ENCODE results near the gene ARRDC3.
"Not testable (repeated sequence)": the region's sequence is repeated elsewhere in the genome, so short reads cannot be mapped to it uniquely, and the experiment has no call there.

Gene ARRDC3

DNA sequence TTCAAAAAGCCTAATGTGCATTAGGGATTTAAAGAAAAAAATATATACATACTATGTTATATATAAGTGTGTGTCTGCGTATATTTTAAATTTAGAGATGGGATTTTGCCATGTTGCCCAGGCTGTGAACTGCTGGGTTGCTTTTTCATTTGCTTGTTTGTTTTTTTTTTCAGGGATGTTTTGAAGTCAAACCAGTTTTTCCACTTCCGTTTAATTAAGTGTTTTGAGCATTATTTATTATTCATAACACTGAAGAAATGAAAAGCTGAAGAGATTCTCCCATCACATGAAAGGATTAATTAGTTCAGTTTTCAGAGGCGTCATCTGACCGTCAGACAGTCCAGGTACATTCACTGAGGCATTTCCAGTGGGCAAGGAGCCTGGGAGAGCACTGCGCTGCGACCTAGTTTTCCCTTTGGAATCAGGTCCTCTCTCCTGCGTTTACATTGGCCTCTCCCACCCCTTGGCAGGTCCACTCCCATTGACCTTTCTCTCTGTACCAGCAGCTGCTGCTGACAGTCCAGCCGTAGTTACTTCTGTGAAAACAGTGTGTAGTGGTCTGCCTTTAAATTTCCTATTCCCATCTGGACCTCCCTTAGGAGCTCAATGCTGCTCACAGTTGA is 26.0 kb downstream of the ARRDC3 start:
- no peak for DNase-seq

DNA sequence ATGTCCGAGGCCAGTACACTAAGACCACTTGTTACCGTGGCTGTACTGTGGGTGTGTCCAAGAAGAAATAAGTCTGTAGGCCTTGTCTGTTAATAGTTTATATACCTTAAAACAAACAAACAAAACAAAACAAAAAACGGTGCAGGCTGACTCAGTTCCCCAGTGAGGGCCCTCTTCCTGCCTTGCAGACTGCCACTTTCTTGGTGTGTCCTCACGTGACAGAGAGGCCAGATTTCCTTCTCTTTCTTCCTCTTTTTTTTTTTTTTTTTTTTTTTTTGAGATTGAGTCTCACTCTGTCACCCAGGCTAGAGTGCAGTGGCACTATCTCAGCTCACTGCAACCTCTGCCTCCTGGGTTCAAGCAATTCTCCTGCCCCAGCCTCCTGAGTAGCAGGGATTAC is 28.2 kb downstream of the ARRDC3 start:
- peak; percentile 19 to 25 for DNase-seq

DNA sequence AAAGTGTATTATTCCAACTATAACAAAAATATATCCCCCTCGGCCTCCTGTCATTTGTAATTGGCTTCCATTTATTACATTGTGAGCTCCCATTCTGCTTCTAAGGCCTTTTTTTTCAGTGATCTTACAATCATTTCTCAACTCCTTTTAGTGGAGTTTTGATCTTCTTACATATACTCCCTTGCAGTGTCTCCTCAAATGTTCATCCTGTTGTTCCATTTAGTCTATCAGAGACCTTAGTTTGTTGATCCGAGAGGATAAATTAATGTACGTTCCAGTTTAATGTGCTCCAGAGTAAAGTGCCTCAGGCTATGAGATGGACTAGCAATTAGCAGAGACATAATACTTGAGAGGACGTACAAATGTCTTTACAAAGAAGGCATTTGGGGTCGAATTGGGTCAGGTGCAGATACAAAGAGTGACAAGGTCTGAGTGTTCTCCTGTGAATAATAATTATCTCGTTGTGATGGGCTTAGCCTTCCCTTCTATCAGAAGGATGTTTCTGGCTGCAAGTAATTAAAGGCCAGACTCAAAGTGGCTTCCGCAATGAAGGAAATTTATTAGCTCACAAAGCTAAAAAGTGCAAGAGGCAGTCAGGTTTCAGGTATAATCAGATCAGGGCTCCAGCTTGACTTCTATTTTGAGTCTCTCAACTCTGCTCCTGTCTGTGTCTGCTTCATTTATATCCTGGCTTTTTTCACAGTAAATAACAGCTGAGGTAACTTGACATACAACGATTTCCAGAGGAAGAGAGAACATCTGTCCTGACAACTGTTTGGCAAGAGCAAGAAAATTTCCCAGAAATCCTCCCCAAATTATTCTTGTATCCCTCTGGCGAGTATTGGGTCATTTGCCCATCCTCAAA is 30.1 kb downstream of the ARRDC3 start:
- DNase-seq: no peak

DNA sequence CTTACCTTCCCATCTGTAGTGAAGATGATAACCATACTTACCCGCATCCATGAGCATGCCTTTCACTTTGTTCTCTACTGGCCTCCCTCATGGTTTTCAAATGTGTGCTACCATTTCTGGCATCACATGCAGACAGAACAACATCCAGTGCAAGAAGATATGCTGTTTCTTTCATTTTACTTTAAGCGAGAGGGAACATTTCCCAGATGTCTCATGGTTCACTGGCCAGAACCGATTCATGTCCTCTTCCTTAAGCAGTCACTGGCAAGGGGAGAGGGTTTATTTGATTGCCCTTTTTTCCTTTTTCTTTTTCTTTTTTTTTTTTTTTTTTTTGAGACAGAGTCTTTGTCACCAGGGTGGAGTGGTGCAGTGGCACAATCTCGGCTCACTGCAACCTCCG is 37.7 kb downstream of the ARRDC3 start:
- no peak for DNase-seq

DNA sequence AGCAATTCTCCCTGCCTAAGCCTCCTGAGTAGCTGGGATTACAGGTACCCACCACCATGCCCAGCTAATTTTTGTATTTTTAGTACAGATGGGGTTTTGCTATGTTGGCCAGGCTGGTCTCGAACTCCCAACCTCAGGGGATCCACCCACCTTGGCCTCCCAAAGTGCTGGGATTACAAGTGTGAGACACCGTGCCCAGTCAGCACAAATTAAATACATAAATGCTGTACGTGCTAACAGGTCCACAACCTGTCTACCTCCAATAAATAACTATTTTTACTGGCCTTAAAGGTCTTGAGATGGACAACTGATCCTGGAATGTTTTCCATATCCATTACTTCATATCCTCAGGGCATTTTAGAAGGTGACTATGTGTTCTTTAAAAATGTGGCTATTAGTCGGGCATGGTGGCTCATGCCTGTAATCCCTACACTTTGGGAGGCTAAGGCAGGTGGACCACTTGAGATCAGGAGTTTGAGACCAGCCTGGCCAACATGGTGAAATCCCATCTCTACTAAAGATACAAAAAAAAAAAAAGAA is 38.4 kb downstream of the ARRDC3 start:
- DNase-seq: not testable (repeated sequence)

DNA sequence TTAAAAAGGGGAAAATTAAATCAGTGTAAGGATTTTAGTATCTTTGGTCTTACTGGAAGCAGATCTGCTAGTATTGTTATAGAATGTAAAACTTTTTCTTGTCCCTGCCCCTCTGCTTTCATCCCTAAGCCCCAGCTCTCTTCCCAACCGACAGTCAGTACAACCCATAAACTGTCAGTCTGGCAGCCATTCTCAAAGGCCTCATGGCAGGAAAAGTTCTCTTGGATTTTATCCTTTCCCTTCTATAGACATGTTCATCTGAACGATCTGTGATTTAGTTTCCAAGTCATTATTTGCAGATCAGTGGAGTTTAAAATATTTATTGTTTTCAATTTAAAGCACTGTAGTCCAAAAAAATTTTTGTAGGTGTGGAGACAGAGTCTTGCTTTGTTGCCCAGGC is 39.2 kb downstream of the ARRDC3 start:
- no peak for DNase-seq

DNA sequence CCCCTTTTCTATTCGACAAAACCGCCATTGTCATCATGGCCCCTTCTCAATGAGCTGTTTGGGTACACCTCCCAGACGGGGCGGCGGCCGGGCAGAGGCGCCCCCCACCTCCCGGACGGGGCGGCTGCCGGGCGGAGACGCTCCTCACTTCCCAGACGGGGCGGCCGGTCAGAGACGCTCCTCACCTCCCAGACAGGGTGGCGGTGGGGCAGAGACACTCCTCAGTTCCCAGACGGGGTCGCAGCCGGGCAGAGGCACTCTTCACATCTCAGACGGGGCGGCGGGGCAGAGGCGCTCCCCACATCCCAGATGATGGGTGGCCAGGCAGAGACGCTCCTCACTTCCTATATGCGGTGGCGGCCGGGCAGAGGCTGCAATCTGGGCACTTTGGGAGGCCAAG is 40.2 kb downstream of the ARRDC3 start:
- DNase-seq: not testable (repeated sequence)

DNA sequence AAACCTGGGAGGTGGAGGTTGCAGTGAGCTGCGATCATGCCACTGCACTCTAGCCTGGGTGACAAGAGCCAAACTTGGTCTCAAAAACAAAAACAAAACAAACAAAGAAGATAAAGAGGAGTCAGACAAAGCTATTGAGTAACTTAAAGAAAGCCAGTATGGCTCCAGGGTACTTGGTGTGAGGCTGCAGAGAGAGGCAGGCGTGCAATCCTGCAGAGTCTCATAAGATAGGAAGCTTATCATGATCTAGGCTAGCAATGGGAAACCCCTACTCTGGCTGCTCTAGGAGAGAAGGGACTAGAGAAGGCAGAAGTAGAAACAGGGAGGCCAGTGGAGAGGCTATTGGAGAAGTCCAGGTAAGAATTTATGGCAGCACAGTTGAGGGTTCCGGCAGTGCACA is 42.0 kb downstream of the ARRDC3 start:
- no peak for DNase-seq

DNA sequence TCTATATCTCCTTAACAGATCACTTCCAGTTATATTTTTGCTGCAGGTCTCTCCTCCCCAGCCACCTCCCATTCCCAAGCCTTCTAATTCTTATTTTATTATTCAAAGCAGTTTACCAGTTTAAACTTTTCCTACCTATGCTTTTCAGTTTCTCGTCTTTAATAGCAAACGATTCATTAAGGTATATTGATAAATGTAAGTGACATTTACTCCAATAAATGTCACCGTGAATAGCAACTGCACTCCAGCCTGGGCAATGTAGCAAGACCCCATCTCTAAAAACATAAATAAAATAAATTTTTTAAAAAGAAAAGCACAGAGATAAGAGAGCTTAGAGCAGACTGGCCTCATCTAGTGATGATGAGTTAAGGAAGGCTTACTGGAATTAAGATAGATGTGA is 42.6 kb downstream of the ARRDC3 start:
- no peak for DNase-seq

DNA sequence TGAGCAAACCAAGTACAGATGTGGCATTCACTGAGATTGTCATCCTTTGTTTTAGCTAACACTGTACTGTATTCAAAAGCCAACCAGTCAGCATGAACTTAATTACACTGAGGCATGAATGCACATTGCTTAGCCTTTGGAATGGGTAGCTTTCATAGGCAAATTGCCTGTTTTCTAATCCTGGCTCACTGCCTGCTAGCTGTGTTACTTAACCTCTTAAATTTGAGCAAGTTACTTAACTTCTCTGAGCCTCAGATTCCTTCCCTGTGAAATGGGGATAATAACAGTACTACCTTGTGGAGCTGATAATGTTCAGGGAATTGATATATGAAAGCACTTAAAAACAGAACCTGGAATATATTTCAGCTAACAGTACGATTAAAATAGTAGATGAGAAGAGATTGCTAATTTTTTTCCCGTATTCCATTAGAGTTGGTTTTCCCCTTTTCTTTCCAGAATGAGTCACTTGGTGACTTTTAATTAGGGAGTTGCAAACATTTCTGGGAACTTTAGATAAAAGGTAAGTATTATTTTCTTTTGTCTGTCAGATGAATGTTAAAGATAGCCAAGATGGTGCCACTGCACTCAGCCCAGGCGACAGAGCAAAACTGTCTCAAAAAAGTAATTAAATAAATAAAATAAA is 43.9 kb downstream of the ARRDC3 start:
- no peak for DNase-seq

DNA sequence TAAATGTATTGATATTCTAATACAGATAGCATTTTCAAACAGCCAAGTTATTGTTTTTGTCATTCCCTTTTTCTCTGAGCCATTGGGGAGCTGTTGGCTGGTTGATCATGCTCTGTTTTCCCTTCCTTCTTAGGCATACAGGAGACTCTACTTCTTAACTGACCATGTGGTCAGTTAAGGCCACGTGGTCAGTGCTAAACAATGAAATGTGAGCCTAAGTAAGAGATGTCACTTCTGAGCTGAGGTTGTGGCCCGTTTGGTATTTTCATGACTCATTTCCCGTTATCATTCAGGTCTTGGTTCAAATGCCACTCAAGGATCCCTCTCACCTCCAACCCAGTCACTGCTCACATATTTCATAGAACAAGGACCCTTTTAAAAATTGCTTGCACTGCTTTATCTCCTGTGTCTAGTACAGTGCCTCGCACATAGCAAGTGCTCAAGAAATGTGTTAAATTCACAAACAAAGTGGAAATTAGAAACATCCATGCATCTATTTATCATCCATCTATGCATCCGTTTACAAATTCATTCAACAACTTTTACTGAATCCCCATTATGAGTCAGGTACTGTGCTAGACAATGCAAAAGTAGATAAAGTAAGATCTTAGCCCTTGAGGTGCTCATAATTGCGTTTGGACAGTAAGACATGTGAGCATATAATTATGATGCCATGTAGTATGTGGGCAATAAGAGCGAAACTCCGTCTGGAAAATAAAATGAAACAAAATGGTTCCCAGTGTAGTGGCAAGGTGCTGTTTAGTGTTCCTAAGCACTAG is 50.7 kb downstream of the ARRDC3 start:
- no peak for DNase-seq

DNA sequence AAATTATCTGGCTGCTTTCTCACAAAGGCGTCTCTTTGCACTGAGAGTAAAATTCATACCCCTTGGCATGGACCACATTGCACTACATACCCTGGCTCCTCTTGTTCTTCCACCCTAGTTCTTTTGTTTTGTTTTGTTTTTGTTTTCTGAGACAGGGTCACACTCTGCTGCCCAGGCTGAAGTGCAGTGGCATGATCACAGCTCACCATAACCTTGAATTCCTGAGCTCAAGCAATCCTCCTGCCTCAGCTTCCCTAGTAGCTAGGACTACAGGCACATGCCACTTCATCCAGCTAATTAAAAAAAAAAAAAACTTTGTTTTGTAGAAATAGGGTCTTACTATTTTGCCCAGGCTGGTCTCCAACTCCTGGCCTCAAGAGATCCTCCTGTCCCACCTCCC is 51.4 kb downstream of the ARRDC3 start:
- no peak for DNase-seq

DNA sequence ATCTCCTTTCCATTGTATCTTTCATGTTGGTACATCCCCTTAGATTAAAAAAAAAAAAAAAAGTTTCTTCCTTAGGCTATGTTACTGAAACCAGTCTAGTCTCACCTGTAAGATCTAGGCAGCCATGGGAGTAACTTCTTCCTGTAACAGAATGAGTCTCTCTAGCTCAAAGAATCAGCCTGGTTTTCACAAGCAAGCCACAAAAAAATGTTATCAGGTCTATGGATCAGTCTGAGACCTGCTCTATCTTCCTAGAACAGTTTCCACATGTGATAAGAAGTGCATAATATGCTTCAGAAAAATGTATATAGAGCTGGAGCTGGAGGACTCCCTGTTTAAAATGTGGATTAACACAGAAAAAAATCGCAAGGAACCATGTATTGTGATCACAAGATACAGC is 53.8 kb downstream of the ARRDC3 start:
- DNase-seq: no peak

DNA sequence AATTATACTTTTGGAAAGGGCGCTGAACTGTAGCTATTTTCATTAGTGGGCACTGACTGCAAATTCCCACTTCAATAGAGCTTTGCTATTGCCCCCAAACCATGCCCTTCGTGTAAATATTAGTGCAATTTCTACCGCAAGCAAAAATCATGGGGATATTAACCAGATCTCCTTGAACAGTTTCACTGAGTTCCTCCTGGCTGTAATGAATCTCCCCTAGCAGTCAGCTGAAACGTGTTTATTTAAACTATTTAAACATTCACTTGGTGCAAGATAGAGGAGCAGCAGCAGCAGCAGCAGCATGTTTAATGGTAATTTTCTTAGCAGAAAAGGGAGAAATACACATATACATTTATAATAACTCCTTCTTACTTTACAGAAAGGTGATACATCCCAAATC is 54.4 kb downstream of the ARRDC3 start:
- no peak for DNase-seq

DNA sequence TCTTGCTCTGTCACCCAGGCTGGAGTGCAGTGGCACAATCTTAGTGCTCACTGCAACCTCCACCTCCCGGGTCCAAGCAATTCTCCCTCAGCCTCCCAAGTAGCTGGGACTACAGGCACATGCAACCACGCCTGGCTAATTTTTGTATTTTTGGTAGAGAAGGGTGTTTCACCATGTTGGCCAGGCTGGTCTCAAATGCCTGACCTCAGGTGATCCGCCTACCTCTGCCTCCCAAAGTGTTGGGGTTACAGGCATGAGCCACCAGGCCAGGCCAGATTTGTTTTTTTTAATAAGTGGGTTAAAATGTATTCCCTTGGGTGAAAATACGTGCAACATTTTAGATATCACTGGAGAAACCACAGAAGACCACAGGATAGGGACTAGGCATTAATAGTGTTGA is 60.1 kb downstream of the ARRDC3 start:
- DNase-seq: not testable (repeated sequence)

DNA sequence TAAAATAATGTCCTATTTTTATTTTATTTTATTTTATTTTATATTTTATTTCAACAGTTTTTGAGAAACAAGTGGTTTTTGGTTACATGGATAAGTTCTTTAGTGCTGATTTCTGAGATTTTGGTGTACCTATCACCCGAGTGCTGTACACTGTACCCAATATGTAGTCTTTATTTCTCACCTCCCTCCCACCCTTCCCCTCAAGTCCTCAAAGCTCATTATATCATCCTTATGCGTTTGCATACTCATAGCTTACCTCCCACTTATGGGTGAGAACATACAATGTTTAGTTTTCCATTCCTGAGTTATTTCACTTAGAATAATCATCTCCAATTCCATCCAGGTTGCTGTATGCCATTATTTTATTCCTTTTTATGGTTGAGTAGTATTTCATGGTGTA is 63.5 kb downstream of the ARRDC3 start:
- DNase-seq: no peak

DNA sequence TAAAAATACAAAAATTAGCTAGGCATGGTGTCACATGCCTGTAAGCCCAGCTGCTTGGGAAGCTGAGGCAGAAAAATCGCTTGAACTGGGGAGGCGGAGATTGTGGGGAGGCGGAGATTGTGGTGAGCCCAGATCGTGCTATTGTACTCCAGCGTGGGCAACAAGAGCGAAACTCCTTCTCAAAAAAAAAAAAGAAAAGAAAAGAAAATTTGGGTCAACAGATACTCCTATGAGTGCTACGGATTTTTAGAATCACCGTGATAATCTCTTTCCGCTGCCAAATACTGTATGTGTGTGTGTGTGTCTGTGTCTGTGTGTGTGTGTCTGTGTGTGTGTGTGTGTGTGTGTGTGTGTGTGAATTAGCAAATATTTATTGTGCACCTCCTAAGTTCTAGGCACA is 64.4 kb downstream of the ARRDC3 start:
- DNase-seq: no peak
